ENCODE measurements around the gene MLPH. TPM values are rescaled to one million over a fixed set of nuclear protein-coding genes. Genes with fewer than 3 reads are reported as not detected.

MLPH gene
- total and polyA plus RNA-seq, 2 of the 4 experiments (the other 2 are of a cell fraction) = 13.8 to 21.6 TPM

DNA sequence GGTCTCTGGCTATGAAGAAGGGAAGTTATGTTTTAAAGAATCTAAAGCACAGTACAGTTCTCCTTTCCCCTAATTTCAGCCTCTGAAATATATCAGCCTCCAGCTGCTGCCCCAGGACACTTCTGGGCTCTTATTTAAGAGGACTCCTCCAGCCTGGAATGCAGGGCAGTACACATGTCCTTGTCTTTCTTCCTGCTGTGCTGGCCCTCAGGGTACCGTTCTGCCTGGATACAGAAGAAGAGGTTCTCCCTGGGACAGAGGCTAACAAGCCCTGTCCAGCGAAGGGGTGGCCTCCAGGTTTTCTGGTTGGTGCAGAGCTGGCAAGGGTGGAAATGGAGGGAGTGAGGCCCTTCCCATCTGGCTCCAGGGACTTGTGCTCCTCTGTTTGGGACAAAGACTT, 22.1 kb downstream of the MLPH start:
- CTCF ChIA-PET = no interaction called here
- no peak for DNase-seq
- Histone ChIP-seq H2BK15ac (ENCODE audit: low read depth, low read length) (0 out of 3 replicates have a peak overlapping the region, but pooled peaks have one; percentile 35), H3K27me3 (ENCODE audit: control insufficient read depth, insufficient read depth, low read length) (no peaks in the 10 kb centered on the region), H3K23ac (ENCODE audit: low read depth, low read length) (0 out of 2 replicates have a peak overlapping the region, but pooled peaks have one; percentile 16), H2AFZ (replicated peaks; ENCODE audit: low read length, poor library complexity) (peak overlapping the region; percentile 37), H3K79me1 (ENCODE audit: low read depth in 1 of 2, low read length in 2 of 2) (peaks cover 2 to 52% of the 10 kb centered on the region in 2 experiments), H3K56ac (ENCODE audit: extremely low read depth, insufficient read depth, low read length) (no peak overlapping the region), H2AK9ac (replicated peaks; ENCODE audit: low read depth, low read length, poor library complexity) (peak overlapping the region; percentile 37), H2AK5ac (ENCODE audit: low read depth, low read length) (peak overlapping the region; percentile 43; the same call in 1 of the 2 replicates), H4K91ac (ENCODE audit: insufficient read depth, low read depth, low read length) (peak overlapping the region; percentile 12; the same call in 1 of the 2 replicates), H3K4me1 (ENCODE audit: control insufficient read depth, insufficient read depth, low read length) (peaks cover 18% of the 10 kb centered on the region; the same call in 1 of the 2 replicates), H3K4ac (ENCODE audit: low read depth, low read length) (peak overlapping the region; percentile 52), H2BK120ac (ENCODE audit: low read depth, low read length) (peak overlapping the region; percentile 58), H3K9me1 (ENCODE audit: insufficient read depth, low read length) (peaks cover 8% of the 10 kb centered on the region; the same call in 1 of the 2 replicates), H3K9ac (ENCODE audit: low read depth, low read length) (no peak overlapping the region), H4K5ac (ENCODE audit: low read depth, low read length) (no peak overlapping the region), H4K8ac (ENCODE audit: low read depth in 2 of 2, low read length in 2 of 2) (peak overlapping the region in 1 of 2 experiments; percentile 39; a peak in 1 of 4 replicates), H4K20me1 (ENCODE audit: insufficient read depth, low read length) (no peaks in the 10 kb centered on the region), H3K4me2 (ENCODE audit: low read depth, low read length) (no peak overlapping the region), H3K14ac (replicated peaks; ENCODE audit: low read depth, low read length) (peak overlapping the region; percentile 37), H3K27ac (ENCODE audit: insufficient read depth, low read length) (no peak overlapping the region), H2BK5ac (ENCODE audit: low read depth, low read length, poor library complexity, severe bottlenecking) (no peak overlapping the region), H3K36me3 (ENCODE audit: control insufficient read depth, insufficient read depth, low read length) (peaks cover 2% of the 10 kb centered on the region; the same call in 1 of the 2 replicates), H2BK20ac (ENCODE audit: low read depth, low read length) (peak overlapping the region; percentile 42; the same call in 1 of the 2 replicates), H3K18ac (ENCODE audit: low read depth, low read length) (no peak overlapping the region), H3K9me3 (ENCODE audit: control insufficient read depth, insufficient read depth, low read length) (no peaks in the 10 kb centered on the region), H3K4me3 (ENCODE audit: insufficient read depth, low read depth, low read length) (no peak overlapping the region)
- BruUV-seq (replicated peaks) = no TSS peak
- in situ Hi-C loops (cut with MboI; ENCODE audit: low sequenced_read_pairs) = no loop called here
- no peak for ATAC-seq (ENCODE audit: low read depth)
- dilution Hi-C loops (cut with HindIII; ENCODE audit: low sequenced_read_pairs, unreplicated experiment) = no loop called here
- 100% methylated on average over 1 of the region's 2 CpGs; no CpG with 5 or more reads in 1 of the 2 experiments for WGBS, 2 experiments (ENCODE audit: extremely low coverage in 2 of 2, insufficient read length in 1 of 2)
- POLR2A ChIA-PET (ENCODE audit: unreplicated experiment) = no interaction called here
- intact Hi-C loops (cut with micrococcal nuclease) = no loop called here
- TF ChIP-seq BHLHE40 (IDR thresholded peaks at IDR 0.05; ENCODE audit: low read depth, low read length) = no peak
- no peak for TF ChIP-seq RCOR1 (IDR thresholded peaks at IDR 0.05; ENCODE audit: insufficient replicate concordance, low read length)
- TF ChIP-seq NFE2L2 (IDR thresholded peaks at IDR 0.05; ENCODE audit: low read depth, low read length) = no peak
- no peak for TF ChIP-seq RFX5 (IDR thresholded peaks at IDR 0.05; ENCODE audit: low read depth, low read length)
- no peak for TF ChIP-seq CHD1 (IDR thresholded peaks at IDR 0.05; ENCODE audit: low read depth, low read length)
- TF ChIP-seq, protein P1, sequence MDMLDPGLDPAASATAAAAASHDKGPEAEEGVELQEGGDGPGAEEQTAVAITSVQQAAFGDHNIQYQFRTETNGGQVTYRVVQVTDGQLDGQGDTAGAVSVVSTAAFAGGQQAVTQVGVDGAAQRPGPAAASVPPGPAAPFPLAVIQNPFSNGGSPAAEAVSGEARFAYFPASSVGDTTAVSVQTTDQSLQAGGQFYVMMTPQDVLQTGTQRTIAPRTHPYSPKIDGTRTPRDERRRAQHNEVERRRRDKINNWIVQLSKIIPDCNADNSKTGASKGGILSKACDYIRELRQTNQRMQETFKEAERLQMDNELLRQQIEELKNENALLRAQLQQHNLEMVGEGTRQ (IDR thresholded peaks at IDR 0.05; ENCODE audit: low read depth, low read length) = no peak
- TF ChIP-seq MXI1 (IDR thresholded peaks at IDR 0.05; ENCODE audit: borderline replicate concordance, low read depth, low read length) = no peak
- no peak for TF ChIP-seq CEBPB (IDR thresholded peaks at IDR 0.05; ENCODE audit: low read depth, low read length)
- TF ChIP-seq, protein P2, sequence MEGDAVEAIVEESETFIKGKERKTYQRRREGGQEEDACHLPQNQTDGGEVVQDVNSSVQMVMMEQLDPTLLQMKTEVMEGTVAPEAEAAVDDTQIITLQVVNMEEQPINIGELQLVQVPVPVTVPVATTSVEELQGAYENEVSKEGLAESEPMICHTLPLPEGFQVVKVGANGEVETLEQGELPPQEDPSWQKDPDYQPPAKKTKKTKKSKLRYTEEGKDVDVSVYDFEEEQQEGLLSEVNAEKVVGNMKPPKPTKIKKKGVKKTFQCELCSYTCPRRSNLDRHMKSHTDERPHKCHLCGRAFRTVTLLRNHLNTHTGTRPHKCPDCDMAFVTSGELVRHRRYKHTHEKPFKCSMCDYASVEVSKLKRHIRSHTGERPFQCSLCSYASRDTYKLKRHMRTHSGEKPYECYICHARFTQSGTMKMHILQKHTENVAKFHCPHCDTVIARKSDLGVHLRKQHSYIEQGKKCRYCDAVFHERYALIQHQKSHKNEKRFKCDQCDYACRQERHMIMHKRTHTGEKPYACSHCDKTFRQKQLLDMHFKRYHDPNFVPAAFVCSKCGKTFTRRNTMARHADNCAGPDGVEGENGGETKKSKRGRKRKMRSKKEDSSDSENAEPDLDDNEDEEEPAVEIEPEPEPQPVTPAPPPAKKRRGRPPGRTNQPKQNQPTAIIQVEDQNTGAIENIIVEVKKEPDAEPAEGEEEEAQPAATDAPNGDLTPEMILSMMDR (conservative IDR thresholded peaks at IDR 0.05; ENCODE audit: low read depth, low read length) = no peak
- TF ChIP-seq MAZ (IDR thresholded peaks at IDR 0.05; ENCODE audit: borderline replicate concordance, low read depth, low read length) = no peak
- TF ChIP-seq RAD21 (IDR thresholded peaks at IDR 0.05; ENCODE audit: low read length) = no peak
- no peak for TF ChIP-seq FOS (IDR thresholded peaks at IDR 0.05; ENCODE audit: low read depth, low read length)
- TF ChIP-seq MAFK (IDR thresholded peaks at IDR 0.05; ENCODE audit: low read depth, low read length) = no peak
- TF ChIP-seq, protein P3, sequence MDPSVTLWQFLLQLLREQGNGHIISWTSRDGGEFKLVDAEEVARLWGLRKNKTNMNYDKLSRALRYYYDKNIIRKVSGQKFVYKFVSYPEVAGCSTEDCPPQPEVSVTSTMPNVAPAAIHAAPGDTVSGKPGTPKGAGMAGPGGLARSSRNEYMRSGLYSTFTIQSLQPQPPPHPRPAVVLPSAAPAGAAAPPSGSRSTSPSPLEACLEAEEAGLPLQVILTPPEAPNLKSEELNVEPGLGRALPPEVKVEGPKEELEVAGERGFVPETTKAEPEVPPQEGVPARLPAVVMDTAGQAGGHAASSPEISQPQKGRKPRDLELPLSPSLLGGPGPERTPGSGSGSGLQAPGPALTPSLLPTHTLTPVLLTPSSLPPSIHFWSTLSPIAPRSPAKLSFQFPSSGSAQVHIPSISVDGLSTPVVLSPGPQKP (IDR thresholded peaks at IDR 0.05; ENCODE audit: borderline replicate concordance, low read depth, low read length) = no peak

All from IMR-90 (cell line).